Measurements from ENCODE around the gene EIF3J.
"Not testable (repeated sequence)": the region's sequence is repeated elsewhere in the genome, so short reads cannot be mapped to it uniquely, and the experiment has no call there.

EIF3J gene

GRCh38 chr15:44542596-44542995 is 5.6 kb downstream of the EIF3J start:
- FAIRE-seq: no peak
- TF ChIP-seq CTCF (IDR thresholded peaks at IDR 0.05; ENCODE audit: insufficient read depth, missing control alignments): no peak
- no peak for DNase-seq (ENCODE audit: insufficient read length, low spot score)

- not testable (repeated sequence) for FAIRE-seq
These were observed 7.8 kb downstream of the EIF3J start for GRCh38 chr15:44544745-44545144.

GRCh38 chr15:44545913-44546802 is 9.2 kb downstream of the EIF3J start:
- DNase-seq (ENCODE audit: insufficient read length, low spot score): no peak
- TF ChIP-seq CTCF (IDR thresholded peaks at IDR 0.05; ENCODE audit: insufficient read depth, missing control alignments): peak; percentile 21
- FAIRE-seq: no peak

More at GRCh38 chr15:44544745-44545144, 7.8 kb downstream of the EIF3J start:
- DNase-seq (ENCODE audit: insufficient read length, low spot score): not testable (repeated sequence)

- not testable (repeated sequence) for FAIRE-seq; DNase-seq (ENCODE audit: insufficient read length, low spot score)
These were observed 12.2 kb downstream of the EIF3J start for GRCh38 chr15:44549152-44549551.

- DNase-seq (ENCODE audit: insufficient read length, low spot score) (no peak), FAIRE-seq (no peak)
- TF ChIP-seq CTCF (IDR thresholded peaks at IDR 0.05; ENCODE audit: insufficient read depth, missing control alignments): peak; percentile 12
These were observed 13.3 kb downstream of the EIF3J start for GRCh38 chr15:44550256-44550655.

- DNase-seq (ENCODE audit: insufficient read length, low spot score): no peak
- FAIRE-seq: no peak
- no peak for TF ChIP-seq CTCF (IDR thresholded peaks at IDR 0.05; ENCODE audit: insufficient read depth, missing control alignments)
These were observed 13.8 kb downstream of the EIF3J start for GRCh38 chr15:44550734-44551133.

GRCh38 chr15:44554934-44555723 is 18.2 kb downstream of the EIF3J start:
- DNase-seq (ENCODE audit: insufficient read length, low spot score) (no peak), FAIRE-seq (no peak)
- TF ChIP-seq CTCF (IDR thresholded peaks at IDR 0.05; ENCODE audit: insufficient read depth, missing control alignments): no peak

- peak; percentile 21 for FAIRE-seq
- DNase-seq (ENCODE audit: insufficient read length, low spot score): not testable (repeated sequence)
These were observed 24.0 kb downstream of the EIF3J start for GRCh38 chr15:44560926-44561325.

All from D721Med (cell line).